Adrenal gland (tissue), 5 donors: ENCODE data around the gene G2E3.

Source experiments
- CTCF ChIP-seq, 6 experiments: fragments of 450-650 bp in 4 of 6; fragments of 200-600 bp in 2 of 6; sonication (generic) in 1 of 6; IDR thresholded peaks; 1 replicate in 5 of 6; 2 replicates in 1 of 6; pipeline versions ENCODE4 v1.5.1 to v1.8.0; 2016 to 2021; ENCODE audit warnings: antibody characterized with exemption in 6 of 6, mild to moderate bottlenecking in 2 of 6, moderate library complexity in 1 of 6
- POLR2A ChIP-seq, 2 donors: fragments of 450-650 bp; IDR thresholded peaks; one replicate each; pipeline ENCODE4 v1.6.1; 2017; ENCODE audit warnings: antibody characterized with exemption in 2 of 2, mild to moderate bottlenecking in 2 of 2, moderate library complexity in 1 of 2
- donor health status: DM: no; HTN: no; CAD: no.

GRCh38 chr14:30532264-30532663, 26.7 kb upstream of the G2E3 start:
- no peak for TF ChIP-seq CTCF (IDR thresholded peaks at IDR 0.05)
- no peak for TF ChIP-seq POLR2A (IDR thresholded peaks at IDR 0.05)
